HG02763 (cell line): ENCODE results near the gene SGPL1.

Source experiments
- ATAC-seq: cut with Tn5 transposase; IDR thresholded peaks from one replicate; pipeline ENCODE4 v1.9.1; 2021; ENCODE audit warnings: mild to moderate bottlenecking, moderate library complexity; ENCODE audit not compliant: unreplicated experiment

SGPL1 gene

DNA sequence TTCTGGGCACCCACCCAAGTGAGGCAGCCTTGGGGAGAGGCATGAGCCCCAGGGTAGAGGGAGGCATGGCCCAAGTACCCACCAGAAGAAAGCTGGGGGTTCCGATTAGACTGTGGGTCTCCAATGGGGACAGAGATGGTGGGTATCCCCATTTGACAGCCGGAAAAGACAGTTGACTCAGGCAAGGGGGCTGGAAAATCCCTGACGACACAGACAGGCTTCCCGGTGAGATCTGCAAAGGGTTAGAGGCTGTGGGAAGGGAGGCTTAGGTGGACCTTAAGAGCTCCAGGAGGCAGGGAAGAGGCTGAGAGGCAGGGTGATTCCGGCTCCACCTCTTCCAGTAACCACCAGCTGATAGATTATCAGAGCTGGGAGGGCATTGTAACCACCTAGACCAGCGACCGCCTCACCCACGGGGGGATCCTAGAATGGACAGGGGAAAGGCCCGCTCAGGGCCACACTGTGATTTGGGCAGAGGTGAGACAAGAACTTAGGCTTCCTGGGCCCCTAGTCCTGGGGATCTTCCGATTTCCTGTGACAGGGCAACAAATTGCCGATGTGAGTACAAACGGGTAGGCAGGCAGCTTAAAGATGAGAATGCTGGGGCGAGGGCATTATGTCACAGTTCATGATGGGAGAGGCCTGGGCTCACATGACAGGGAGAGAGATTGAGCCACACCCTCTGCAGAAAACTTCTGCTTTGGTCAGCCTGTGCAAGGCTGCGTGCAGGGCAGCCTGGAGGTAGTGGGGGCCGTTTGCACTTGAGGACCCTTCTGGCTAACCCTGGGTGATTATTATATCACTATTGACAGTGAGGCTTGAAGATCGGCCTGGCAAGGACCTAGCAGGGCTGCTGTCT is 36.0 kb upstream of the SGPL1 start:
- no peak for ATAC-seq

DNA sequence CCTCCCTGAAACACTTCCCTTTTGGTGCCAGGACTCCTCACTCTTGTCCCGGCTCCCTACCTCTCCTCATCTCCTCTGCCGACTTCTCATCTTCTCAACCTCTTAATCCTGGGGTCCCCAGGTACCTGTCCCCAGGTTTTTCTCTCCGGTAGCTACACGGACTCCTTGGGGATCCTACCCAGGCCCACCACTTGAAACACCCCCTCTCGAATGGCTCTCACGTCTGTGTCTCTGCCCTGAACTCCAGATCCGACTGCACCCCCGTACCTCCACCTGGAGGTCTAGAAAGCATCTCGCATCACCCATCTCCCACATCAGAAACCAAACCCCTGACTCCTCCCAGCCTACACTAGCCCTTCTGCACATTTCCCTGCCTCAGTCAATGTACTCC is 35.4 kb upstream of the SGPL1 start:
- ATAC-seq = no peak

- ATAC-seq = no peak
Observed at GRCh38 chr10:70780772-70781171, 35.0 kb upstream of the SGPL1 start.

GRCh38 chr10:70781461-70782051 is 34.2 kb upstream of the SGPL1 start:
- ATAC-seq = no peak

GRCh38 chr10:70782086-70782745 is 33.5 kb upstream of the SGPL1 start:
- no peak for ATAC-seq

GRCh38 chr10:70782746-70783680 is 32.7 kb upstream of the SGPL1 start:
- ATAC-seq = no peak

DNA sequence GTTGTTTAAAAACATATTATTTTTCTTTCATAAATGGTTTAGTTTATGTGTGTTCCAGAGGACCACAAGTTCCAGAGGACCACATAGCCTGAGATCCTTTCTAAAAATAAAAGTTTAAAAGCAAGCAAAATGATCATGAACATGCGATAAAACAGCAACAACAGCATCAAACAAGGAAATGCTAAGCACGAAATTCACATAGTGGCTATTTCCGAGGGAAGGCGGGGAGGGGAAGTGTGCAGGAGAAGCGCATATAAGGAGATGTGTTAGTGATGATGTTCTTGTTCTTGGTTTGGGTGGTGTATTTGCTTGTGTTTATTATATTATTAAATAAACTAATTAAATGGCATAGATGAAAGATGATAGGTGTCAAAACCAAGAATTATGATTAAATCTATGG is 31.7 kb upstream of the SGPL1 start:
- no peak for ATAC-seq

DNA sequence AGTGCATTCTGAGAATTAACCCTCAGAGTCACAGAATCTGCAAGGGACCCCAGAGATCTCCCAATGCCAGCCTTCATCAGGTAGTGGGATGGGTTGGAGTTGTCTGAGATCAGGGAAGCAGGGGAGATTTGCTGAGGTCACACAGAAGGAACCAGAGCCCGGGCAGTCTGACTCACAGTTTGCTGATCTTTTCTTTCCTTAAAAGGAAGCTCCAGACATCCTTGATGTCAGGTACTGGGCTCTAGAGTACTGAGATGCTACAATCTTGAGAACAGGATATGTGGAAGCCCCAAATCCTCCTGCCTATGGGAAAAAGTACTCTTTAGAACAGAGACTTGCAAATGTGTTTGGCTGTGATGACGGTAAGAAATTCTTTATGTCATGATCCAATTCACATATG is 31.3 kb upstream of the SGPL1 start:
- ATAC-seq = no peak

- no peak for ATAC-seq
Observed at GRCh38 chr10:70785190-70785589, 30.6 kb upstream of the SGPL1 start, which contains the start of gene TBATA. TBATA (minus strand) TSS chr10:70785377; CDS start chr10:70783379, 1,998 bp downstream.

GRCh38 chr10:70786799-70787415 is 28.8 kb upstream of the SGPL1 start:
- ATAC-seq = no peak

GRCh38 chr10:70791386-70792039 is 24.2 kb upstream of the SGPL1 start:
- ATAC-seq = no peak

DNA sequence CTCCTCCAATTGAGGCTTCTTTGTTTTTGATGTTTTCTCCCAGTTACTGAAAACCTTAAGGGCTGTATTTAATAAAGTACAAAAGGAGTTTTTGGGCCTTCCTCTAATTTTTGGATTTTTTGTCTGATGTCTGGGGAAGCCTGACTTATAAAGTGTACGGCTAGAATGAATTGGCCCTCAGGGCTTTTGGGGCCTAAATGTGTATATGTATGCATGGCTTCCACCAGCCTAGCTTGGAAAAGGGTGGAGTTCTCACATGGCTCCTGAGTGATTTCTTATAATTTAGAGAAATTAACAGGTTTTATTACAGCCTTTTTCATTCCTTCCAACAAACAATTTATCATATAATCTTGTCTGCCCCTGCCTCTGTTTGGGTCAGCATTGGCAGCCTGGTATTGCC is 20.1 kb upstream of the SGPL1 start:
- ATAC-seq = no peak

DNA sequence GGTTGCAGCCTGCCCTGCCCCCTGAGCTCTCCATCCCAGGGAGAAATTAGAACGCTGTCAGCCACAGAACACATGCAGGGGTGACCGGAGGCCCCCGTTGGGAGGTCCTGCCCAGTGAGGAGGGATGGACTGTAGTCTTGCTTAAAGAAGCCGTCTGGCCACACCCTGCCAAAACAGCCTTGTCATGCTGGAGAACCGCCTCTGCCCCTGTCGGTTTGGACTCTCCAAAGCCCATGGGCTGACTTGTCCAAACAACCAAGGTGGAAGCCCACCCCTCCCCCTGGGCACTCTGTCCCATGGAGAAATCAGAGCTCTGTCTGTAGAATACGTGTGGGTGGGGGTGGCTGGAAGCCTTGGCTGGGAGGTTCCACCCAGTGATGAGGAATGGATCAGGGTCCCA is 17.9 kb upstream of the SGPL1 start:
- ATAC-seq = no peak

DNA sequence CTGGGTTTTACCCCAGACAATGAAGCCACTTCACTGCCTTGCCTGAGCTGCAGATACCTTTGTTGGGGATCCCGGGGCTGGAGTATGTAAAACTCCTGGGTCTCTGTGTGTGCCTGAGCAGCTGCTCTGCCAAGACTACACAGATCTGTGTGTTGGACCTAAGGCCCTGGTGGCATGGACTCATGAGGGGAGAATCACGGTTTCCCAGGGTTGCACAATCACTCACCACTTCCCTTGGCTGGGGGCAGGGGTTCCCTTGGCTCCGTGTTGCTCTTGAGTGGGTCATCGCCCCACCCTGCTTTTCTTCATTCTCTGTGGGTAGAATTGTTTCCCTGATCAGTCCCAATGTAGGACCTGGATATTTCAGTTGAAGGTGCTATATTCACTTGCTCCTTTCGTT is 16.6 kb upstream of the SGPL1 start:
- no peak for ATAC-seq

DNA sequence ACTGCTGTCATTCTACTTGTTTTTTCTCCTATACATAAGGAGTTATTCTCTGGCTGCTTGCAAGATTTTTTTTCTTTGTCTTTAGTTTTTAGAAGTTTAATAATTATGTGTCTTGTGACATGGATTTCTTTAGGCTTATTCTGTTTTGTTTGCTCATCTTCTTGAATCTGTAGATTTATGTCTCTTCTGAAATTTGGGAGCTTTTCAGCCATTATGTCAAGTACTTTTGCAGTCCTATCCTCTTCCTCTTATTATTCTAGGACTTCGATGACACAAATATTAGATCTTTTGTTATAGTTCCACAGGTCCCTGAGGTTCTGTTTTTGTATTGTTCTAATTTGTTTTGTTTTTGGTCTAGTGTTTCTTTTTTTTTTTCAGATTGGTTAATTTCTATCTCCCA is 13.9 kb upstream of the SGPL1 start:
- no peak for ATAC-seq

DNA sequence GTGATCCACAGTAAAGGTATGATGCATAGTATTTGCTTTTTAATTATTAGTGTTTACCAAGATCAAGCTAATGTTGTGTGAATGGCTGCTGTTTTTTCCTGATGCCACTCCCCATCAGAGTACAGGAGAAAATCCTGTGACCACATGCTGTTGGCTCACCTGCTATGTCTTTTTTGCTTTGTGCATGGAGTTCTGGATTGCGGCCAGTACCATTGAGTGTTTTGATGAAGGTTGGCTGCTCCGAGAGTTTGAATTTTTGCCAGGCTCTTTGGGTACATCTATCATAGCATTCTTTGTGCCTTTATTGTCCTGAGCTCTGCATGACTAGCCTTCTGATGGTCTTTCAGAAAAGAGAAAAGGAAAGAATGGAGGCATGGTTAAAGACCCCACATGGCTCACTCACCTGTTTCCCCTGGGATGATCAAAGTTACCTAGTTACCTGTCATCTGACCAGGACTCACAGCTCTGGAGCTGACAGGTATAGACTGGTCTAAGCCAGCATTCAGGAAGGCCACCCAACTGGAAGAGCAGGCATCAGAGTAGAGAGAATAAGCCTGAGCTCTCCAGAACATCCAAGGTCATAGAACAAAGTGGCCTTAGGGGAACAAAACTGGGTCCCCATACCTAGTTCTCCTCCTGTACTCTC is 11.8 kb upstream of the SGPL1 start:
- no peak for ATAC-seq

DNA sequence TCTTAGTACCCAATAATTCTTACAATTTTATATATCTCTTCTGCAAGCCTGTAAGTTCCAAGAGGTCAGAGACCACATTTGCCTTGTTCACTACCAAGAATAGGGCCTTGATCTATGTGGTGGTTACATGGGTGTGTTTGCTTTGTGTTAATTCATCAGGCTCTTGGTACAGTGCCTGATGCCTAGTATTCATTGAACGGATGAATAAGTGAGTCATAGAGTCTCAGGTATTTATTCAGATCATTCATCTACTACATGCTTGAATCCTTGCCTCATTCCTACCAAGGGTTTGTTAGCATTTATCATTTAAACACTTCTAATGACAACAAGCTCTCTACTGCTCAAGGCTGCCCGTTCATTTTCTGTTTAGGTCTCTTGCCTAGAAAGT is 11.3 kb upstream of the SGPL1 start:
- no peak for ATAC-seq

- ATAC-seq = no peak
Observed at GRCh38 chr10:70805619-70806215, 10.0 kb upstream of the SGPL1 start.

GRCh38 chr10:70806841-70807240 is 8.9 kb upstream of the SGPL1 start:
- ATAC-seq = no peak
